Brain microvascular endothelial cell (primary cell): Measurements from ENCODE around the gene NPDC1.

Experiments
- DNase-seq: peaks from one replicate; pipeline ENCODE4 v3.0.0-alpha.2; 2020
- H3K27ac ChIP-seq: fragments of 250-450 bp; sonication (Bioruptor Pico); 2 replicates; pipeline ENCODE4 v1.5.1; 2020; ENCODE audit warnings: mild to moderate bottlenecking, moderate library complexity
- H3K27me3 ChIP-seq: fragments of 250-450 bp; sonication (Bioruptor Pico); replicated peaks from 2 replicates; pipeline ENCODE4 v1.5.1; 2020; ENCODE audit warnings: mild to moderate bottlenecking
- H3K36me3 ChIP-seq: fragments of 250-450 bp; sonication (Bioruptor Pico); replicated peaks from 2 replicates; pipeline ENCODE4 v1.5.1; 2020; ENCODE audit warnings: mild to moderate bottlenecking
- H3K4me3 ChIP-seq: 2 replicates; pipeline ENCODE4 v1.5.1; 2011; ENCODE audit warnings: low read depth, mild to moderate bottlenecking, control low read depth, low read length, moderate library complexity
- CTCF ChIP-seq: IDR thresholded peaks from 2 replicates; pipeline ENCODE4 v1.5.1; 2011; ENCODE audit warnings: low read depth, mild to moderate bottlenecking, moderate library complexity, low read length, control low read depth, inconsistent platforms; ENCODE audit errors: missing control alignments
- in situ Hi-C: cut with HindIII; loops from 2 replicates; pipeline ENCODE4 v1.10.0; 2017; ENCODE audit warnings: low sequenced_read_pairs, low pct_ligation_motif_present

Gene NPDC1

GRCh38 chr9:137053944-137054931, 8.3 kb upstream of the NPDC1 start, which contains the start of gene ENTPD2:
Gene ENTPD2 (minus strand): TSS chr9:137054061. CDS start chr9:137053997, 64 bp downstream.
- in situ Hi-C loops = no loop called here
- peaks cover 36% of the 10 kb centered on the region for H3K27me3 ChIP-seq
- no peak within 1 kb of the TSS for H3K27ac ChIP-seq
- no peak for DNase-seq
- no peak for TF ChIP-seq CTCF
- H3K36me3 ChIP-seq = no peaks in the 10 kb centered on the region
- no peak within 1 kb of the TSS for H3K4me3 ChIP-seq

GRCh38 chr9:137052998-137053943, 7.3 kb upstream of the NPDC1 start:
- in situ Hi-C loops = no loop called here
- Histone ChIP-seq H3K4me3 (no peak overlapping the region), H3K27me3 (peaks cover 41% of the 10 kb centered on the region), H3K27ac (no peak overlapping the region), H3K36me3 (no peaks in the 10 kb centered on the region)
- no peak for DNase-seq
- TF ChIP-seq CTCF = no peak

GRCh38 chr9:137052293-137052692, 6.3 kb upstream of the NPDC1 start:
- no peak for DNase-seq
- H3K4me3 ChIP-seq = no peak overlapping the region
- TF ChIP-seq CTCF = no peak
- H3K27ac ChIP-seq = no peak overlapping the region
- H3K27me3 ChIP-seq = peaks cover 41% of the 10 kb centered on the region
- H3K36me3 ChIP-seq = no peaks in the 10 kb centered on the region
- in situ Hi-C loops = no loop called here

- TF ChIP-seq CTCF = no peak
- in situ Hi-C loops = no loop called here
- H3K27me3 ChIP-seq = peaks cover 41% of the 10 kb centered on the region
- H3K36me3 ChIP-seq = no peaks in the 10 kb centered on the region
- DNase-seq = no peak
- no peak overlapping the region for H3K27ac ChIP-seq
- H3K4me3 ChIP-seq = no peak overlapping the region
Measured at GRCh38 chr9:137051145-137051724, 5.3 kb upstream of the NPDC1 start.

- in situ Hi-C loops = no loop called here
- Histone ChIP-seq H3K27me3 (peaks cover 41% of the 10 kb centered on the region), H3K36me3 (no peaks in the 10 kb centered on the region), H3K27ac (no peak overlapping the region), H3K4me3 (no peak overlapping the region)
- no peak for DNase-seq
- no peak for TF ChIP-seq CTCF
Measured at GRCh38 chr9:137050570-137050969, 4.6 kb upstream of the NPDC1 start.
